ENCODE data around the gene LILRA2.
"Not testable (repeated sequence)": the region's sequence is repeated elsewhere in the genome, so short reads cannot be mapped to it uniquely, and the experiment has no call there.

DNA sequence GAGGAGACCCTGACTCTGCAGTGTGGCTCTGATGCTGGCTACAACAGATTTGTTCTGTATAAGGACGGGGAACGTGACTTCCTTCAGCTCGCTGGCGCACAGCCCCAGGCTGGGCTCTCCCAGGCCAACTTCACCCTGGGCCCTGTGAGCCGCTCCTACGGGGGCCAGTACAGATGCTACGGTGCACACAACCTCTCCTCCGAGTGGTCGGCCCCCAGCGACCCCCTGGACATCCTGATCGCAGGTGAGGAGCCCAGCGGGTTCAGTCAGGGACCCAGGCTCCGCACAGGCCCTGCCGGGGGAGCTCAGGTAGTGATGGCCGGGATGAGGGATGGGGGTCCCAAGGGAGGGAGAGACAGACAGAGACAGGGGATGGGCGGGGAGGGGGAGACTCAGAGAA, 58.9 kb downstream of the LILRA2 start:
- TF ChIP-seq, protein P1, sequence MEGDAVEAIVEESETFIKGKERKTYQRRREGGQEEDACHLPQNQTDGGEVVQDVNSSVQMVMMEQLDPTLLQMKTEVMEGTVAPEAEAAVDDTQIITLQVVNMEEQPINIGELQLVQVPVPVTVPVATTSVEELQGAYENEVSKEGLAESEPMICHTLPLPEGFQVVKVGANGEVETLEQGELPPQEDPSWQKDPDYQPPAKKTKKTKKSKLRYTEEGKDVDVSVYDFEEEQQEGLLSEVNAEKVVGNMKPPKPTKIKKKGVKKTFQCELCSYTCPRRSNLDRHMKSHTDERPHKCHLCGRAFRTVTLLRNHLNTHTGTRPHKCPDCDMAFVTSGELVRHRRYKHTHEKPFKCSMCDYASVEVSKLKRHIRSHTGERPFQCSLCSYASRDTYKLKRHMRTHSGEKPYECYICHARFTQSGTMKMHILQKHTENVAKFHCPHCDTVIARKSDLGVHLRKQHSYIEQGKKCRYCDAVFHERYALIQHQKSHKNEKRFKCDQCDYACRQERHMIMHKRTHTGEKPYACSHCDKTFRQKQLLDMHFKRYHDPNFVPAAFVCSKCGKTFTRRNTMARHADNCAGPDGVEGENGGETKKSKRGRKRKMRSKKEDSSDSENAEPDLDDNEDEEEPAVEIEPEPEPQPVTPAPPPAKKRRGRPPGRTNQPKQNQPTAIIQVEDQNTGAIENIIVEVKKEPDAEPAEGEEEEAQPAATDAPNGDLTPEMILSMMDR (IDR thresholded peaks at IDR 0.05) = not testable (repeated sequence)
- not testable (repeated sequence) for TF ChIP-seq POLR2A, POLR2AphosphoS5 (IDR thresholded peaks at IDR 0.05)

Measured in breast epithelium (tissue), 3 donors.